Tongue (tissue), 2 donors: ENCODE results near the gene ANO6. TPM values are rescaled to one million over a fixed set of nuclear protein-coding genes. Genes with fewer than 3 reads are reported as not detected.
"Not testable (repeated sequence)": the region's sequence is repeated elsewhere in the genome, so short reads cannot be mapped to it uniquely, and the experiment has no call there.

Experiments used
- DNase-seq: peaks from one replicate; pipeline ENCODE4 v3.0.0-alpha.2; 2015
- total RNA-seq: library from RNA; depleted of rRNA; stranded (reverse); fragments of >200 nt; gene quantifications from one replicate; pipeline ENCODE4 v1.2.3, GENCODE V29; 2014

Gene ANO6
- total RNA-seq, 1 donor from 2014 or later = 79.1 TPM

- no peak for DNase-seq
Observed at GRCh38 chr12:45312012-45312411, 96.1 kb downstream of the ANO6 start.

GRCh38 chr12:45314770-45315169 is 98.9 kb downstream of the ANO6 start:
- no peak for DNase-seq

GRCh38 chr12:45315462-45315861 is 99.6 kb downstream of the ANO6 start:
- no peak for DNase-seq

- DNase-seq = not testable (repeated sequence)
Observed at GRCh38 chr12:45317261-45317660, 101.4 kb downstream of the ANO6 start.

- DNase-seq = no peak
Observed at GRCh38 chr12:45322810-45323209, 106.9 kb downstream of the ANO6 start.

- DNase-seq = no peak
Observed at GRCh38 chr12:45324391-45324790, 108.5 kb downstream of the ANO6 start.

GRCh38 chr12:45326358-45326975 is 110.6 kb downstream of the ANO6 start:
- DNase-seq = peak; percentile 56

GRCh38 chr12:45327823-45328383 is 112.0 kb downstream of the ANO6 start:
- no peak for DNase-seq

- DNase-seq = no peak
Observed at GRCh38 chr12:45329238-45329637, 113.3 kb downstream of the ANO6 start.

- no peak for DNase-seq
Observed at GRCh38 chr12:45329702-45330101, 113.8 kb downstream of the ANO6 start.

- DNase-seq = no peak
Observed at GRCh38 chr12:45331552-45331951, 115.7 kb downstream of the ANO6 start.

- DNase-seq = no peak
Observed at GRCh38 chr12:45334396-45334795, 118.5 kb downstream of the ANO6 start.

- DNase-seq = no peak
Observed at GRCh38 chr12:45336331-45336730, 120.4 kb downstream of the ANO6 start.

- DNase-seq = no peak
Observed at GRCh38 chr12:45336762-45337596, 121.1 kb downstream of the ANO6 start.

GRCh38 chr12:45337835-45338234 is 121.9 kb downstream of the ANO6 start:
- DNase-seq = no peak

GRCh38 chr12:45338272-45338671 is 122.4 kb downstream of the ANO6 start:
- peak; percentile 21 for DNase-seq

GRCh38 chr12:45339035-45339434 is 123.1 kb downstream of the ANO6 start:
- DNase-seq = no peak

GRCh38 chr12:45342171-45342570 is 126.3 kb downstream of the ANO6 start:
- DNase-seq = no peak

- no peak for DNase-seq
Observed at GRCh38 chr12:45342848-45343247, 127.0 kb downstream of the ANO6 start.

GRCh38 chr12:45343269-45344051 is 127.6 kb downstream of the ANO6 start:
- DNase-seq = no peak

- DNase-seq = no peak
Observed at GRCh38 chr12:45348311-45348710, 132.4 kb downstream of the ANO6 start.

- DNase-seq = no peak
Observed at GRCh38 chr12:45348986-45349385, 133.1 kb downstream of the ANO6 start.

- DNase-seq = no peak
Observed at GRCh38 chr12:45349916-45350315, 134.0 kb downstream of the ANO6 start.
